HL-60 (cell line): Measurements from ENCODE around the gene ARL11.

Experiments used
- DNase-seq, 2 experiments: peaks; one replicate each; pipeline ENCODE4 v3.0.0-alpha.2; 2010 to 2020; ENCODE audit warnings: low read depth in 1 of 2, low spot score in 1 of 2
- H3K27ac ChIP-seq: fragments of 250-450 bp; sonication (Bioruptor Pico); replicated peaks from 2 replicates; pipeline ENCODE4 v1.5.1; 2020; ENCODE audit warnings: mild to moderate bottlenecking, moderate library complexity
- H3K27me3 ChIP-seq: fragments of 250-450 bp; sonication (Bioruptor Pico); 2 replicates; pipeline ENCODE4 v1.5.1; 2021; ENCODE audit warnings: mild to moderate bottlenecking, moderate library complexity; ENCODE audit not compliant: insufficient read depth, poor library complexity, severe bottlenecking
- H3K4me3 ChIP-seq: replicated peaks from 2 replicates; pipeline ENCODE4 v1.5.1; 2011; ENCODE audit warnings: mild to moderate bottlenecking, control low read depth, low read length; ENCODE audit not compliant: insufficient read depth
- GABPA ChIP-seq: IDR thresholded peaks from 2 replicates; pipeline ENCODE4 v1.6.1; 2012; ENCODE audit warnings: low read depth
- POLR2AphosphoS5 ChIP-seq: IDR thresholded peaks from 2 replicates; pipeline ENCODE4 v1.6.1; 2012; ENCODE audit warnings: low read depth
- SPI1 ChIP-seq: IDR thresholded peaks from 2 replicates; pipeline ENCODE4 v1.6.1; 2012; ENCODE audit warnings: low read depth, mild to moderate bottlenecking, borderline replicate concordance
- TF ChIP-seq, protein P1 (sequence below): IDR thresholded peaks from 2 replicates; pipeline ENCODE4 v1.6.1; 2012; ENCODE audit warnings: low read depth; ENCODE audit not compliant: insufficient replicate concordance
- TF ChIP-seq, protein P2 (sequence below): IDR thresholded peaks from one replicate; pipeline ENCODE4 v1.5.1; 2011; ENCODE audit warnings: low read length, control low read depth, inconsistent platforms; ENCODE audit not compliant: insufficient read depth

ARL11 gene

DNA sequence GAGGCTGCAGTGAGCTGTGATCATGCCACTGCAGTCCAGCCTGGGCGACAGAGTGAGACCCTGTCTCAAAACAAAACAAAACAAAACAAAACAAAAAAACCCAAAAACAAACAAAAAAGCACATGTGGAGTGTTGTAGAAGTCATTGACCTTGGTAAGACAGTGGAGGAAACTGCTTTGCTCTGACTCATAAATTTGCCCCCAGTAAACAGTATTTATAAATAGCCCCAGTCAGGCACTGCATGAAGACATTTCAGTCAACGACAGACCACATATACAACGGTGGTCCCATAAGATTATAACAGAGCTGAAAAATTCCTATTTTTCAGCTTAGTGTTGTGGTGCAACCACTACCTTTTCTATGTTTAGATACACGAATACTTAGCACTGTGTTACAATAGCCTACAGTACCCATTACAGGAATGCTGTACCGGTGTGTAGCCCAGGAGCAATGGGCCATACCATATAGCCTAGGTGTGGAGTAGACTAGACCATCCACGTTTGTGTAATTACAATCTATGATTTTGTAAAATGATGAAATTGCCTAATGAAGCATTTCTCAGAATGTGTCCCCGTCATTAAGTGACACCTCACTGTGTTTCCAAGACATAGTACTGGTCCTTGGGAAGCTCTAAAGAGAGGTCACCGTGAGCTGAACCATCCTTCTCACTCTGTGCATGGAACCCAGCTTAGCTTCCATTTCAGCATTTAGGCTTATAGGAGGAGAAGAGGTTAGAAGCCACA lies 1.1 kb downstream of the ARL11 start:
- Histone ChIP-seq H3K27ac (peak overlapping the region; percentile 89), H3K4me3 (peak overlapping the region; percentile 48)

DNA sequence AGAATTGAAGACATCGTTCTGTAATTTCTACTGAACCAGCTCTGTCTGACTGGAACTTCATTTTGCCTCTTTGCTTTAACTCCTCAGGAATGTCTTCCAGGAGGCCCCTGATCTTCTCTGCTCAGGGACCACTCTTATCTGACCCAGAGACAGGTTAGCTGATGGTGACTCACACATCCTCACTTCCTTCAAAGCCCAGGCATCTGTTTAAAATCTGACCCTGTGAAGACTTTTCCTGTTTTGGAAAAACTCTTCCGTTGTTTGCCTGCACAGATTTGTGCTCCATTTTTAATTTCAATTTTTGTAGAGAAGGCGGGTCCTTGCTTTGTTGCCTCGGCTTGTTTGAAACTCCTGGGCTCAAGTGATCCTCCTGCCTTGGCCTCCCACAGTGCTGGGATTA lies 1.6 kb downstream of the ARL11 start:
- TF ChIP-seq, protein P1, sequence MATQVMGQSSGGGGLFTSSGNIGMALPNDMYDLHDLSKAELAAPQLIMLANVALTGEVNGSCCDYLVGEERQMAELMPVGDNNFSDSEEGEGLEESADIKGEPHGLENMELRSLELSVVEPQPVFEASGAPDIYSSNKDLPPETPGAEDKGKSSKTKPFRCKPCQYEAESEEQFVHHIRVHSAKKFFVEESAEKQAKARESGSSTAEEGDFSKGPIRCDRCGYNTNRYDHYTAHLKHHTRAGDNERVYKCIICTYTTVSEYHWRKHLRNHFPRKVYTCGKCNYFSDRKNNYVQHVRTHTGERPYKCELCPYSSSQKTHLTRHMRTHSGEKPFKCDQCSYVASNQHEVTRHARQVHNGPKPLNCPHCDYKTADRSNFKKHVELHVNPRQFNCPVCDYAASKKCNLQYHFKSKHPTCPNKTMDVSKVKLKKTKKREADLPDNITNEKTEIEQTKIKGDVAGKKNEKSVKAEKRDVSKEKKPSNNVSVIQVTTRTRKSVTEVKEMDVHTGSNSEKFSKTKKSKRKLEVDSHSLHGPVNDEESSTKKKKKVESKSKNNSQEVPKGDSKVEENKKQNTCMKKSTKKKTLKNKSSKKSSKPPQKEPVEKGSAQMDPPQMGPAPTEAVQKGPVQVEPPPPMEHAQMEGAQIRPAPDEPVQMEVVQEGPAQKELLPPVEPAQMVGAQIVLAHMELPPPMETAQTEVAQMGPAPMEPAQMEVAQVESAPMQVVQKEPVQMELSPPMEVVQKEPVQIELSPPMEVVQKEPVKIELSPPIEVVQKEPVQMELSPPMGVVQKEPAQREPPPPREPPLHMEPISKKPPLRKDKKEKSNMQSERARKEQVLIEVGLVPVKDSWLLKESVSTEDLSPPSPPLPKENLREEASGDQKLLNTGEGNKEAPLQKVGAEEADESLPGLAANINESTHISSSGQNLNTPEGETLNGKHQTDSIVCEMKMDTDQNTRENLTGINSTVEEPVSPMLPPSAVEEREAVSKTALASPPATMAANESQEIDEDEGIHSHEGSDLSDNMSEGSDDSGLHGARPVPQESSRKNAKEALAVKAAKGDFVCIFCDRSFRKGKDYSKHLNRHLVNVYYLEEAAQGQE, result no peak
- TF ChIP-seq, protein P2, sequence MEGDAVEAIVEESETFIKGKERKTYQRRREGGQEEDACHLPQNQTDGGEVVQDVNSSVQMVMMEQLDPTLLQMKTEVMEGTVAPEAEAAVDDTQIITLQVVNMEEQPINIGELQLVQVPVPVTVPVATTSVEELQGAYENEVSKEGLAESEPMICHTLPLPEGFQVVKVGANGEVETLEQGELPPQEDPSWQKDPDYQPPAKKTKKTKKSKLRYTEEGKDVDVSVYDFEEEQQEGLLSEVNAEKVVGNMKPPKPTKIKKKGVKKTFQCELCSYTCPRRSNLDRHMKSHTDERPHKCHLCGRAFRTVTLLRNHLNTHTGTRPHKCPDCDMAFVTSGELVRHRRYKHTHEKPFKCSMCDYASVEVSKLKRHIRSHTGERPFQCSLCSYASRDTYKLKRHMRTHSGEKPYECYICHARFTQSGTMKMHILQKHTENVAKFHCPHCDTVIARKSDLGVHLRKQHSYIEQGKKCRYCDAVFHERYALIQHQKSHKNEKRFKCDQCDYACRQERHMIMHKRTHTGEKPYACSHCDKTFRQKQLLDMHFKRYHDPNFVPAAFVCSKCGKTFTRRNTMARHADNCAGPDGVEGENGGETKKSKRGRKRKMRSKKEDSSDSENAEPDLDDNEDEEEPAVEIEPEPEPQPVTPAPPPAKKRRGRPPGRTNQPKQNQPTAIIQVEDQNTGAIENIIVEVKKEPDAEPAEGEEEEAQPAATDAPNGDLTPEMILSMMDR, result no peak
- TF ChIP-seq GABPA (no peak), SPI1 (no peak), POLR2AphosphoS5 (no peak)
- H3K27ac ChIP-seq, result no peak overlapping the region
- no peak overlapping the region for H3K4me3 ChIP-seq
- DNase-seq, result no peak
- H3K27me3 ChIP-seq, result no peaks in the 10 kb centered on the region

More for the DNA sequence above, 1.1 kb downstream of the ARL11 start:
- no peaks in the 10 kb centered on the region for H3K27me3 ChIP-seq
- TF ChIP-seq, protein P2, result no peak
- TF ChIP-seq GABPA (no peak), SPI1 (no peak), POLR2AphosphoS5 (no peak)
- TF ChIP-seq, protein P1, result no peak
- no peak for DNase-seq

DNA sequence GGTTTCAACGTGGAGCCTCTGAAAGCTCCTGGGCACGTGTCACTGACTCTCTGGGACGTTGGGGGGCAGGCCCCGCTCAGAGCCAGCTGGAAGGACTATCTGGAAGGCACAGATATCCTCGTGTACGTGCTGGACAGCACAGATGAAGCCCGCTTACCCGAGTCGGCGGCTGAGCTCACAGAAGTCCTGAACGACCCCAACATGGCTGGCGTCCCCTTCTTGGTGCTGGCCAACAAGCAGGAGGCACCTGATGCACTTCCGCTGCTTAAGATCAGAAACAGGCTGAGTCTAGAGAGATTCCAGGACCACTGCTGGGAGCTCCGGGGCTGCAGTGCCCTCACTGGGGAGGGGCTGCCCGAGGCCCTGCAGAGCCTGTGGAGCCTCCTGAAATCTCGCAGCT lies 2.3 kb downstream of the ARL11 start:
- Histone ChIP-seq H3K27ac (no peak overlapping the region), H3K27me3 (no peaks in the 10 kb centered on the region), H3K4me3 (no peak overlapping the region)
- TF ChIP-seq, protein P1, result no peak
- no peak for TF ChIP-seq GABPA
- no peak for TF ChIP-seq SPI1
- TF ChIP-seq, protein P2, result no peak
- no peak for TF ChIP-seq POLR2AphosphoS5
- DNase-seq, result no peak
